CD4-positive, alpha-beta T cell (primary cell): ENCODE data around the gene RNF220. TPM values are rescaled to one million over a fixed set of nuclear protein-coding genes. Genes with fewer than 3 reads are reported as not detected.

Source experiments
- ATAC-seq: fragments of 200-7000 bp; cut with Tn5 transposase; one replicate; pipeline ENCODE4 v1.10.0; 2022; ENCODE audit warnings: mild to moderate bottlenecking; ENCODE audit not compliant: poor library complexity
- CTCF ChIA-PET: fragments of 350-600 bp; sonication (Branson Sonifier 250); formaldehyde crosslinking; loops from one replicate; lab custom pipeline; 2021; ENCODE audit warnings: antibody characterized with exemption, inconsistent platforms; lab: Charles Lee
- POLR2A ChIA-PET: fragments of 350-600 bp; sonication (Branson Sonifier 250); formaldehyde crosslinking; loops from one replicate; lab custom pipeline; 2021; ENCODE audit warnings: antibody characterized with exemption, inconsistent platforms; lab: Charles Lee
- DNase-seq, 14 experiments: peaks; one replicate each; pipeline ENCODE4 v3.0.0-alpha.2; 2013 to 2020; ENCODE audit warnings: mixed read lengths in 2 of 14
- H3K27ac ChIP-seq, 2 donors: one replicate each; pipeline versions ENCODE4 v1.5.1 to v1.7.0; 2013; ENCODE audit warnings: low read length in 2 of 2, low read depth in 1 of 2, mild to moderate bottlenecking in 1 of 2
- H3K27me3 ChIP-seq, 2 experiments: 1 replicate in 1 of 2; 2 replicates in 1 of 2; pipeline versions ENCODE4 v1.6.1 to v1.7.0; 2013; ENCODE audit warnings: low read length in 2 of 2, control low read depth in 1 of 2, mild to moderate bottlenecking in 1 of 2, moderate library complexity in 1 of 2; ENCODE audit not compliant: insufficient read depth in 2 of 2, control insufficient read depth in 1 of 2
- H3K36me3 ChIP-seq: one replicate; pipeline ENCODE4 v1.6.1; 2013; ENCODE audit warnings: low read length, control low read depth; ENCODE audit not compliant: insufficient read depth
- H3K4me1 ChIP-seq: one replicate; pipeline ENCODE4 v1.6.1; 2013; ENCODE audit warnings: low read length, control low read depth; ENCODE audit not compliant: insufficient read depth
- H3K4me3 ChIP-seq: one replicate; pipeline ENCODE4 v1.5.1; 2013; ENCODE audit warnings: mild to moderate bottlenecking, low read length, moderate library complexity
- H3K9me3 ChIP-seq, 2 experiments: 1 replicate in 1 of 2; 2 replicates in 1 of 2; pipeline versions ENCODE4 v1.6.1 to v1.7.0; 2013; ENCODE audit warnings: low read length in 2 of 2, mild to moderate bottlenecking in 2 of 2, control low read depth in 1 of 2, moderate library complexity in 1 of 2; ENCODE audit not compliant: control insufficient read depth in 1 of 2, insufficient read depth in 1 of 2
- H3K27ac Mint-ChIP-seq: one replicate; pipeline ENCODE4 v1.8.0; 2020; ENCODE audit warnings: mixed read lengths
- H3K27me3 Mint-ChIP-seq: one replicate; pipeline ENCODE4 v1.8.0; 2021; ENCODE audit warnings: mixed read lengths
- H3K36me3 Mint-ChIP-seq: one replicate; pipeline ENCODE4 v1.8.0; 2021; ENCODE audit warnings: low read depth, mixed read lengths
- H3K4me1 Mint-ChIP-seq: one replicate; pipeline ENCODE4 v1.8.0; 2021; ENCODE audit warnings: low read depth, mixed read lengths
- H3K4me3 Mint-ChIP-seq: one replicate; pipeline ENCODE4 v1.8.0; 2020; ENCODE audit warnings: mild to moderate bottlenecking, mixed read lengths
- H3K9me3 Mint-ChIP-seq: one replicate; pipeline ENCODE4 v1.8.0; 2020; ENCODE audit warnings: mixed read lengths
- CTCF ChIP-seq: fragments of 200-600 bp; IDR thresholded peaks from one replicate; pipeline ENCODE4 v1.8.0; 2022; ENCODE audit warnings: antibody characterized with exemption, mild to moderate bottlenecking
- intact Hi-C, 2 experiments: fragments of 100-400 bp; cut with DNase I in 1 of 2; cut with micrococcal nuclease in 1 of 2; formaldehyde crosslinking; loops; one replicate each; pipeline versions ENCODE4 v1.15.1 to v1.9.0; 2023 to 2025; cut with DNase I, micrococcal nuclease
- total RNA-seq, 174 experiments: library from RNA in 2 of 174; stranded (reverse) in 2 of 174; gene quantifications; one replicate each; pipeline ENCODE4 v1.2.3 and lab custom pipeline; 2021 to 2026

Gene RNF220
- total RNA-seq, 2 experiments from 2014 or later: 76.0 to 77.9 TPM

- ChIA-PET CTCF (no interaction called here), POLR2A (no interaction called here)
- DNase-seq: no peak
- Mint-ChIP-seq H3K36me3 (no peaks in the 10 kb centered on the region), H3K27me3 (peaks cover 30% of the 10 kb centered on the region), H3K4me1 (peaks cover 13% of the 10 kb centered on the region), H3K9me3 (no peaks in the 10 kb centered on the region), H3K4me3 (no peak overlapping the region), H3K27ac (no peak overlapping the region)
- Histone ChIP-seq H3K27ac (peak overlapping the region in 1 of 2 donors; percentile 3), H3K36me3 (no peaks in the 10 kb centered on the region), H3K4me3 (no peak overlapping the region), H3K9me3 (no peaks in the 10 kb centered on the region), H3K4me1 (peaks cover 4% of the 10 kb centered on the region), H3K27me3 (no peaks in the 10 kb centered on the region)
- ATAC-seq: no peak
- intact Hi-C loops: no loop called here
- no peak for TF ChIP-seq CTCF
Measured at GRCh38 chr1:44513111-44513510, 108.1 kb downstream of the RNF220 start.

- Mint-ChIP-seq H3K36me3 (no peaks in the 10 kb centered on the region), H3K27ac (no peak overlapping the region), H3K4me1 (peaks cover 13% of the 10 kb centered on the region), H3K4me3 (no peak overlapping the region), H3K27me3 (peaks cover 25% of the 10 kb centered on the region), H3K9me3 (no peaks in the 10 kb centered on the region)
- no peak for DNase-seq
- ChIA-PET CTCF (no interaction called here), POLR2A (no interaction called here)
- ATAC-seq: no peak
- Histone ChIP-seq H3K9me3 (no peaks in the 10 kb centered on the region), H3K27me3 (no peaks in the 10 kb centered on the region), H3K36me3 (no peaks in the 10 kb centered on the region), H3K27ac (no peak overlapping the region), H3K4me3 (no peak overlapping the region), H3K4me1 (peaks cover 4% of the 10 kb centered on the region)
- TF ChIP-seq CTCF: no peak
- intact Hi-C loops: no loop called here
Measured at GRCh38 chr1:44514673-44515072, 109.6 kb downstream of the RNF220 start.

DNA sequence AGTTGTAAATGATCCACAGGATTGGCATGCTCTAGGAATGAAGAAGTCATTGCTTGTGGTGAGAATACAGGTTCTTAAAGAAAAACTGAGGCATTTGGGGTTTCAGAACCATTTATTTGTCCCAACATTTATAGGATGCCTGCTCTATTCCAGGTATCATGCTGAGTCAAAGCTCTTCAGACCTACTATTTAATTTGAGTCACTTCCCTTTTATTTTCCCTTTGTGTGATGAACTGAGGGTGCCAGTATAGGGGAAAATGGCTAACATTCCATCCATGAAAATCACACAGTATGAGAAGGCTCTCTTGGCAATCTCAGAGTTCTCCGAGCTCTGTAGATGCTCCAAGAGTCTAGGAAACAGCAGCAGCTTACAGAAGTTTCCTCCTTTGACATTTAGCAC lies 110.4 kb downstream of the RNF220 start:
- H3K36me3 Mint-ChIP-seq: no peaks in the 10 kb centered on the region
- Histone ChIP-seq H3K4me1 (peaks cover 4% of the 10 kb centered on the region), H3K4me3 (no peak overlapping the region), H3K27me3 (no peaks in the 10 kb centered on the region), H3K9me3 (no peaks in the 10 kb centered on the region), H3K36me3 (no peaks in the 10 kb centered on the region), H3K27ac (no peak overlapping the region)
- intact Hi-C loops: no loop called here
- no peaks in the 10 kb centered on the region for H3K9me3 Mint-ChIP-seq
- ATAC-seq (no peak), DNase-seq (no peak)
- no peak overlapping the region for H3K27ac Mint-ChIP-seq
- peaks cover 22% of the 10 kb centered on the region for H3K27me3 Mint-ChIP-seq
- no peak overlapping the region for H3K4me3 Mint-ChIP-seq
- H3K4me1 Mint-ChIP-seq: peaks cover 13% of the 10 kb centered on the region
- ChIA-PET CTCF (interaction anchor here (0.6 kb wide), 1 partner anchor 341 kb away, joined by 3 read pairs; no protein-coding TSS in a partner anchor), POLR2A (no interaction called here)
- TF ChIP-seq CTCF: no peak
